Type B pancreatic cell (in vitro differentiated cells): ENCODE results near the gene DLST. TPM values are rescaled to one million over a fixed set of nuclear protein-coding genes. Genes with fewer than 3 reads are reported as not detected.

Source experiments
- DNase-seq: peaks from one replicate; pipeline ENCODE4 v3.0.0; 2021; ENCODE audit warnings: mixed read lengths; ENCODE audit not compliant: unreplicated experiment; ENCODE audit errors: extremely low spot score
- H3K27ac Mint-ChIP-seq: 2 replicates; pipeline ENCODE4 v1.8.0; 2021; ENCODE audit warnings: mild to moderate bottlenecking, mixed read lengths
- H3K27me3 Mint-ChIP-seq: 2 replicates; pipeline ENCODE4 v1.8.0; 2021; ENCODE audit warnings: mixed read lengths
- H3K36me3 Mint-ChIP-seq: 2 replicates; pipeline ENCODE4 v1.8.0; 2021; ENCODE audit warnings: mixed read lengths
- H3K4me1 Mint-ChIP-seq: one replicate; pipeline ENCODE4 v1.8.0; 2021; ENCODE audit warnings: mixed read lengths; ENCODE audit not compliant: unreplicated experiment
- H3K4me3 Mint-ChIP-seq: 2 replicates; pipeline ENCODE4 v1.8.0; 2021; ENCODE audit warnings: mild to moderate bottlenecking, mixed read lengths
- H3K9me3 Mint-ChIP-seq: 2 replicates; pipeline ENCODE4 v1.8.0; 2021; ENCODE audit warnings: mixed read lengths
- CTCF ChIP-seq: fragments of 200-600 bp; sonication (generic); conservative IDR thresholded peaks from 2 replicates; pipeline ENCODE4 v1.5.0; 2021; ENCODE audit warnings: antibody characterized with exemption, mild to moderate bottlenecking
- long read RNA-seq: library from polyadenylated mRNA; unstranded; transcript quantifications from one replicate; pipeline ENCODE4 v2.0.0, GENCODE V29; 2020
- total RNA-seq: library from RNA; stranded (reverse); gene quantifications from 2 replicates; pipeline ENCODE4 v1.2.1, GENCODE V29; 2021; ENCODE audit warnings: low replicate concordance

Gene DLST
- total RNA-seq = 97.2 and 114 TPM in 2 replicates
- long read RNA-seq, partial matches to known transcripts = 2 of 5 reads
- long read RNA-seq, other reads (novel, unspliced or antisense) = 0 of 5 reads

GRCh38 chr14:74881431-74882102 lies at the start of gene DLST:
DLST (plus strand) TSS chr14:74881916; CDS start chr14:74881954, 38 bp downstream.
- TF ChIP-seq CTCF = no peak
- Mint-ChIP-seq H3K27ac (peak within 1 kb of the TSS; percentile 99), H3K27me3 (no peaks in the 10 kb centered on the region), H3K36me3 (peaks cover 7% of the 10 kb centered on the region), H3K4me1 (peaks cover 43% of the 10 kb centered on the region), H3K4me3 (peak within 1 kb of the TSS; percentile 100), H3K9me3 (no peaks in the 10 kb centered on the region)
- peak; percentile 93 for DNase-seq

- no peak for TF ChIP-seq CTCF
- no peak overlapping the region for H3K27ac Mint-ChIP-seq
These were observed 48.9 kb upstream of the DLST start for GRCh38 chr14:74832849-74833248.

GRCh38 chr14:74834692-74835392 lies 46.9 kb upstream of the DLST start:
- no peaks in the 10 kb centered on the region for H3K9me3 Mint-ChIP-seq
- peaks cover 14% of the 10 kb centered on the region for H3K36me3 Mint-ChIP-seq
- H3K4me1 Mint-ChIP-seq = peaks cover 13% of the 10 kb centered on the region
- DNase-seq = no peak
- TF ChIP-seq CTCF = no peak
- no peak overlapping the region for H3K4me3 Mint-ChIP-seq
- no peaks in the 10 kb centered on the region for H3K27me3 Mint-ChIP-seq
- peak overlapping the region; percentile 10 for H3K27ac Mint-ChIP-seq

More at GRCh38 chr14:74832849-74833248, 48.9 kb upstream of the DLST start:
- no peak for DNase-seq
- H3K9me3 Mint-ChIP-seq = no peaks in the 10 kb centered on the region
- no peaks in the 10 kb centered on the region for H3K27me3 Mint-ChIP-seq
- peaks cover 13% of the 10 kb centered on the region for H3K4me1 Mint-ChIP-seq
- H3K4me3 Mint-ChIP-seq = no peak overlapping the region
- H3K36me3 Mint-ChIP-seq = peaks cover 22% of the 10 kb centered on the region

GRCh38 chr14:74835645-74836250 lies 46.0 kb upstream of the DLST start:
- no peak for DNase-seq

More at GRCh38 chr14:74835645-74836250, 46.0 kb upstream of the DLST start:
- no peak for TF ChIP-seq CTCF
- H3K4me3 Mint-ChIP-seq = no peak overlapping the region
- H3K36me3 Mint-ChIP-seq = peaks cover 11% of the 10 kb centered on the region
- no peak overlapping the region for H3K27ac Mint-ChIP-seq
- H3K27me3 Mint-ChIP-seq = no peaks in the 10 kb centered on the region
- H3K9me3 Mint-ChIP-seq = no peaks in the 10 kb centered on the region
- H3K4me1 Mint-ChIP-seq = peaks cover 13% of the 10 kb centered on the region
